SK-N-SH (cell line): ENCODE measurements around the gene CNPY2. TPM values are rescaled to one million over a fixed set of nuclear protein-coding genes. Genes with fewer than 3 reads are reported as not detected.

ENCODE experiments used
- CTCF ChIA-PET: fragments of 300-600, 350-600 bp; formaldehyde crosslinking; extraction: SDS; loops from one replicate; lab custom pipeline; 2021; lab: Yijun Ruan, JAX
- POLR2A ChIA-PET: fragments of 350-600 bp; sonication (Branson Sonifier 250); formaldehyde crosslinking; extraction: SDS; loops from one replicate; lab custom pipeline; 2020; ENCODE audit warnings: antibody characterized with exemption, inconsistent platforms; lab: Yijun Ruan, JAX
- DNase-seq: peaks from one replicate; pipeline ENCODE4 v3.0.0; 2012
- H2AFZ ChIP-seq: fragments of 200-600 bp; sonication (generic); 2 replicates; pipeline ENCODE4 v1.8.1; 2016; ENCODE audit warnings: antibody characterized with exemption, mild to moderate bottlenecking, low read depth
- H3F3A ChIP-seq: fragments of 200-600 bp; sonication (generic); replicated peaks from 2 replicates; pipeline ENCODE3; 2016; ENCODE audit warnings: antibody characterized with exemption, mild to moderate bottlenecking; ENCODE audit not compliant: insufficient read depth
- H3K27ac ChIP-seq, 2 experiments: fragments of 200-500 bp in 1 of 2; fragments of 200-600 bp in 1 of 2; sonication (Bioruptor generic) in 1 of 2; sonication (generic), shearing (Covaris generic) in 1 of 2; 2 replicates each; pipeline versions ENCODE4 v1.5.1 to v1.6.1; 2014 to 2016; ENCODE audit warnings: low read depth in 2 of 2, inconsistent platforms in 1 of 2, low read length in 1 of 2, mild to moderate bottlenecking in 1 of 2, mixed read lengths in 1 of 2
- H3K27me3 ChIP-seq: fragments of 200-600 bp; sonication (generic), shearing (Covaris generic); 2 replicates; pipeline ENCODE4 v1.6.1; 2016; ENCODE audit warnings: mixed run types; ENCODE audit not compliant: insufficient read depth
- H3K36me3 ChIP-seq, 2 experiments: fragments of 200-500 bp in 1 of 2; fragments of 200-600 bp in 1 of 2; sonication (Bioruptor generic) in 1 of 2; sonication (generic) in 1 of 2; replicated peaks in 1 of 2; 2 replicates each; pipeline versions ENCODE3 to v1.5.1; 2014 to 2016; ENCODE audit warnings: low read length in 1 of 2, mild to moderate bottlenecking in 1 of 2; ENCODE audit not compliant: insufficient read depth in 2 of 2, control insufficient read depth in 1 of 2
- H3K4me1 ChIP-seq, 2 experiments: fragments of 200-500 bp in 1 of 2; fragments of 200-600 bp in 1 of 2; sonication (Bioruptor generic) in 1 of 2; sonication (generic), shearing (Covaris generic) in 1 of 2; 2 replicates each; pipeline versions ENCODE4 v1.5.1 to v1.6.1; 2014 to 2016; ENCODE audit warnings: low read depth in 1 of 2, low read length in 1 of 2, mixed run types in 1 of 2; ENCODE audit not compliant: insufficient read depth in 2 of 2, control insufficient read depth in 1 of 2
- H3K4me2 ChIP-seq: fragments of 200-600 bp; sonication (generic), shearing (Covaris generic); 2 replicates; pipeline ENCODE4 v1.6.1; 2017; ENCODE audit warnings: mixed run types
- H3K4me3 ChIP-seq, 2 experiments: fragments of 200-500 bp in 1 of 2; fragments of 200-600 bp in 1 of 2; sonication (Bioruptor generic) in 1 of 2; sonication (generic), shearing (Covaris generic) in 1 of 2; 2 replicates each; pipeline versions ENCODE4 v1.5.1 to v1.8.1; 2014 to 2016; ENCODE audit warnings: low read depth in 2 of 2, inconsistent platforms in 1 of 2, low read length in 1 of 2, mild to moderate bottlenecking in 1 of 2, mixed read lengths in 1 of 2, moderate library complexity in 1 of 2
- H3K79me2 ChIP-seq: fragments of 200-600 bp; sonication (generic); 2 replicates; pipeline ENCODE4 v1.8.1; 2017; ENCODE audit warnings: mild to moderate bottlenecking; ENCODE audit not compliant: insufficient read depth
- H3K9ac ChIP-seq: fragments of 200-600 bp; sonication (generic); 2 replicates; pipeline ENCODE4 v1.6.1; 2017; ENCODE audit warnings: mixed run types
- H3K9me2 ChIP-seq: fragments of 200-600 bp; sonication (generic); 2 replicates; pipeline ENCODE4 v1.6.1; 2017; ENCODE audit warnings: mixed run types
- H3K9me3 ChIP-seq: fragments of 200-600 bp; sonication (generic); 2 replicates; pipeline ENCODE4 v1.6.1; 2017; ENCODE audit warnings: mixed run types, mild to moderate bottlenecking, moderate library complexity
- H4K20me1 ChIP-seq: fragments of 200-600 bp; sonication (generic); 2 replicates; pipeline ENCODE4 v1.6.1; 2017; ENCODE audit warnings: mild to moderate bottlenecking, mixed run types; ENCODE audit not compliant: insufficient read depth
- CTCF ChIP-seq: fragments of 200-600 bp; sonication (generic); IDR thresholded peaks from 2 replicates; pipeline ENCODE4 v1.6.1; 2017; ENCODE audit warnings: antibody characterized with exemption, mild to moderate bottlenecking, moderate library complexity
- FOXJ3 ChIP-seq: sonication (generic); formaldehyde crosslinking; IDR thresholded peaks from 2 replicates; pipeline ENCODE4 v1.5.1; 2020; ENCODE audit warnings: mild to moderate bottlenecking, missing genetic modification reagents
- GABPA ChIP-seq: IDR thresholded peaks from 2 replicates; pipeline ENCODE4 v1.4.0; 2012; ENCODE audit warnings: low read depth, mild to moderate bottlenecking
- GATA2 ChIP-seq: sonication (generic); formaldehyde crosslinking; IDR thresholded peaks from 2 replicates; pipeline ENCODE4 v1.5.0; 2020; ENCODE audit warnings: mild to moderate bottlenecking, missing genetic modification reagents
- IRF3 ChIP-seq: fragments of 150-350 bp; IDR thresholded peaks from 2 replicates; pipeline ENCODE4 v1.6.1; 2016; ENCODE audit warnings: mild to moderate bottlenecking, low read depth, low read length
- MXI1 ChIP-seq: IDR thresholded peaks from 2 replicates; pipeline ENCODE4 v1.6.1; 2012; ENCODE audit warnings: mild to moderate bottlenecking, low read depth, low read length, improper control_type of control experiment
- POLR2AphosphoS5 ChIP-seq: IDR thresholded peaks from 2 replicates; pipeline ENCODE4 v1.6.1; 2012; ENCODE audit warnings: low read depth, low read length
- RAD21 ChIP-seq: IDR thresholded peaks from 2 replicates; pipeline ENCODE4 v1.6.1; 2012; ENCODE audit warnings: mild to moderate bottlenecking, low read length
- RFX5 ChIP-seq: IDR thresholded peaks from 2 replicates; pipeline ENCODE4 v1.6.1; 2012; ENCODE audit warnings: mild to moderate bottlenecking, improper control_type of control experiment, low read length
- SMC3 ChIP-seq: IDR thresholded peaks from 2 replicates; pipeline ENCODE4 v1.6.1; 2012; ENCODE audit warnings: low read depth, low read length, improper control_type of control experiment
- TEAD4 ChIP-seq: IDR thresholded peaks from 2 replicates; pipeline ENCODE4 v1.4.0; 2012; ENCODE audit warnings: mild to moderate bottlenecking, borderline replicate concordance; ENCODE audit not compliant: insufficient read depth
- ZBTB33 ChIP-seq: IDR thresholded peaks from 2 replicates; pipeline ENCODE4 v1.4.0; 2012; ENCODE audit warnings: low read depth, borderline replicate concordance
- WGBS: methylation state at CpG from one replicate; pipeline ENCODE4 v1.1.6; 2017; ENCODE audit warnings: low lambda C conversion rate; 5-methylcytosine and 5-hydroxymethylcytosine counted together
- polyA plus RNA-seq, 3 experiments: library from polyadenylated mRNA; depleted of rRNA; stranded (reverse); fragments of >200 nt; gene quantifications; 2 replicates each; pipeline ENCODE4 v1.2.3, GENCODE V29; 2012

CNPY2 gene
- polyA plus RNA-seq, 1 of the 3 experiments (the other 2 are of a cell fraction), result 191 TPM

- no peak for DNase-seq
- H3K27ac ChIP-seq, result no peak overlapping the region; a peak in 1 of 4 replicates
- no peak overlapping the region for H2AFZ ChIP-seq
- H3K9ac ChIP-seq, result no peak overlapping the region
- ChIA-PET POLR2A (interaction anchor here (0.6 kb wide), 1 partner anchor 24 kb away, joined by 3 read pairs; no protein-coding TSS in a partner anchor), CTCF (interaction anchor here (0.7 to 1.3 kb wide), 3 partner anchors 12 to 193 kb away, joined by 3 to 8 read pairs (median 7); partner anchors contain the start of gene ANKRD52)
- H3K4me3 ChIP-seq, result no peak overlapping the region
- no peaks in the 10 kb centered on the region for H4K20me1 ChIP-seq
- H3K36me3 ChIP-seq, result peaks cover 39 to 56% of the 10 kb centered on the region in 2 experiments
- no peaks in the 10 kb centered on the region for H3K27me3 ChIP-seq
- peaks cover 58% of the 10 kb centered on the region for H3F3A ChIP-seq
- no peak overlapping the region for H3K4me2 ChIP-seq
- WGBS, result 45% methylated on average over 1 of the region's 1 CpG
- no peaks in the 10 kb centered on the region for H3K9me3 ChIP-seq
- peak; percentile 58 for TF ChIP-seq CTCF
- 0 out of 2 replicates have a peak, but pooled peaks have one; percentile 16 for TF ChIP-seq SMC3
- no peak for TF ChIP-seq IRF3
- no peak for TF ChIP-seq POLR2AphosphoS5
- no peak for TF ChIP-seq TEAD4
- no peak for TF ChIP-seq GABPA
- TF ChIP-seq GATA2 (CRISPR knock-in tag), result no peak
- TF ChIP-seq MXI1, result no peak
- TF ChIP-seq RFX5, result no peak
- TF ChIP-seq RAD21, result peak; percentile 32; the same call in 1 of the 2 replicates
- TF ChIP-seq ZBTB33, result no peak
- TF ChIP-seq FOXJ3 (CRISPR knock-in tag), result no peak
- peaks cover 0 to 8% of the 10 kb centered on the region in 2 experiments; a peak in 1 of 4 replicates for H3K4me1 ChIP-seq
- H3K79me2 ChIP-seq, result no peaks in the 10 kb centered on the region
- H3K9me2 ChIP-seq, result no peaks in the 10 kb centered on the region
Measured at GRCh38 chr12:56271031-56271430, 44.8 kb downstream of the CNPY2 start.
